GM19238 (cell line): Measurements from ENCODE around the gene MCC.

Source experiments
- DNase-seq: peaks from one replicate; pipeline ENCODE4 v3.0.0; 2011; ENCODE audit warnings: low spot score; ENCODE audit not compliant: insufficient read length

MCC gene

DNA sequence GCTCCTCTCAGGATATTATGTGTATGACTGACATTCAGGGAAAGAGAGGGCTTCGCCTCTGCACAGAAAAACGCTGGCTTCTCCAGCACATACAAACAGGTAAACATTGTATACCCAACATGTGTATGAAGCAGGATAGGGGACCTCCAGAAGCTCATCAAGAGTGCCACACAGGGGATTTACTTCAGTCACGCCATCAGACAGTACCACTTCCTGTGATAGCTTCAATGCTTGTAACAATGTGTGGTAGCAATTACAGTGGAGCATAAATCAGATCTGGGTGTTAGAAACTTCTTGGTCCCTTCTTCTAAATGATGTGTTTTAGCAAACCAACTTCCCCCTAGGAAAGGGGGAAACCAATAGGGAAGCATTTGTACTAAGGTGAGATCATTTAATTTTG is 214.3 kb downstream of the MCC start:
- no peak for DNase-seq

DNA sequence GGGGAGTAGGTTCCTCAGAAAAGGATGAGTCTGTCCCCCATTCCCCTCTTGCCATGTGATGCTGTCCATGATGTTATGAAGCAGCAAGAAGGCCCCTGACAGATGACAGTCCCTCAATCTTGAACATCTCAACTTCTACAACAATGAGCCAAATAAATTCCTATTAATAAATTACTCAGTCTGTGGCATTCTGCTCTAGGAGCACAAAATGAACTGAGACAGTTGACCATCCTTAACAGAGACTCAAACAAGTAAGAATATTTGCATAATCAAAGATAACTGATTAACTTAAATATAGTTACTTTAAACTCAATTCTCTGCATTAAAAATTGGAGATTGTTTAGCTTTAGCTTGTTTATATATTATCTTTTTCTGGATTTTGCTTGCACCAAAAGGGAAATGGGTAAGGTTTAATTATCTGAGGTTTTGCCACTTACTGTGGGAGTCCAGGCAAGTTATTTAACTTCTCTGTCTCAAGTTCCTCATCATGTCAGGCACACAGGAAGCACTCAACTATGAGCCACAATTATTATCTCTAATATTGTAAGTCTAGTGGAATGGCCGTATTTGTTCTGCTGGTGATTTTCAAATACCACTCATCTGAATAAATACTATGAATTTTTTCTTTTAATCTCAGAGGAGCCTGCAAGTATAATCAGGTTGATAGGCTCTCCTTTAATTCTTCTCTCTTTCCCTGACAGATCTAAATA is 216.4 kb downstream of the MCC start:
- no peak for DNase-seq

DNA sequence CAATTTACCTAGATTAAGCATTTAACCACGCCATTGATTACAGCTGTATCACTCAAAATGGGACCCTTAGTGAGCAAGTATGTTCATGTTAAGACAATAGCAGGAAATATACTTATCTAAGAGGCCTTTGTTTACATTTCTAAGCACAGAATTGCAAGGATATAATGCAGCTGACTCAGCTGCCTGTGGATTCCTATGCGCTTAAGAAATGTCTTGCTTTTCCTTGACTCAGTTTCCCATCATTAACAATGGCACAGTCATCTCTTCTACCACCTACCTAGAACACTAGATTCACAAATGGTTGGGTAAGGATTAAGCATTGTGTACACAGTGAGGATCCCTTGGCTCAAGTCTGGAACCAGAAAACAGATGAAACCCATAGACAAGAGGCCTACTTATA is 217.2 kb downstream of the MCC start:
- DNase-seq, result no peak

DNA sequence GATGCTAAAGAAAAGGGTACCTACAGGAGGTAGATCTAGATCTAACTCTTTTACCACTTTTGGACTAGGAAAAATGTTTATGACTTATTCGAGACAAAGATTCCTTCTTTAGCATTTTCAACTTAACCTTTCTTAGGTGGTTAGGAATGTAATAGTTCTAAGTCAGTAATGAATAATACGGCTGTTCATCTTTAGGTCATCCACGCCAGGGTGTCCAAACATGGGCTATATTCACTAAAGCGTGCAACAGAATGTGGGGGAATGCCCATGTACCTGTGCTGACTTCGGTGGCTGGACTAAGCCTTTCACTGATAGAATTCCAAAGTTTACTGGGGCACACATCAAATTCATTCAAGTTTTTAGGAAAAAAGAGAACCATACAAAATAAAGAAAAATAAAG is 218.2 kb downstream of the MCC start:
- DNase-seq, result no peak

DNA sequence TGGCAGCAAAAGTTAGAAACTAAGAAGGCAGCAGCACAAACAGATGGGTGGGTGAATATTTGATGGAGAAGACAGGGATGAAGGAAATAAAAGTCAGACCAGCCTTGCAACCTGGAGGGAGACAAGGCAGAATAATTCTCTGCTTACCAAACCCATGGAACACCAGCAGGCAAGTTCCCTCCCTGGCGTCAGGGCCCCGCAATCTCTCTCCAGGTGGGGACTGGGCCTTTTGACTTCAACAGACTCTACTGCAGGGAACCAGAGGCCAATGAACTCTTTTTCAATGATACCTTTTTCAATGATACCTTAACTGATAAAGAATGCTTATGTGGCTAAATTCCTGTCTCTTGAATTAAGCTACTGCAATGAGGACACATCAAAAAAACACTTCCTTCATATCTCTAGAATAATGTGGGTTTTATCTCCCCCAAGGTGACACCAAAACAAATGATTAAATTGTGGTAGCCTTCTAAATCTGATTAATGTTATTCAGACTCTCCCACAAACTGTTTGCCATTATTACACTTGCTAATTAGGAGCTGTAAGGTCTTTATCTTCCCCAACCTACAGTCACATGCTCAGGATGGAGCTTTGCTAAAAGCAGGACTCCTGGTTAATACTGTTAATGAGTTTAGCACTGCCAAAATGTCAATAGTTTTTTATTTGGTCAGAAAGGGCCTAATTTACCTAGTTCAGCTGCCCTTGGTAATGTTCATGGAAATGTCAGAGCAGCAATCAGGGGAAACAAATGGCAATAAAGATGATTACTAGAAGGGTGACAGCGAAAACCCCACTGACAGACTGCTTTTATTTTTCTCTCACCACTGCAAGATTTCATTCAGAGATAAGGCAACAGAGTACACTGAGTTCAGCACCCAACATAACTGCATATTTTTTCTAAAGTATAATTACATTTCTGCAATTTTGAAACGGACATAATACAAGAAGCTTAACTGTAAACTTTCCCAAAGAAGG is 218.9 kb downstream of the MCC start:
- no peak for DNase-seq

DNA sequence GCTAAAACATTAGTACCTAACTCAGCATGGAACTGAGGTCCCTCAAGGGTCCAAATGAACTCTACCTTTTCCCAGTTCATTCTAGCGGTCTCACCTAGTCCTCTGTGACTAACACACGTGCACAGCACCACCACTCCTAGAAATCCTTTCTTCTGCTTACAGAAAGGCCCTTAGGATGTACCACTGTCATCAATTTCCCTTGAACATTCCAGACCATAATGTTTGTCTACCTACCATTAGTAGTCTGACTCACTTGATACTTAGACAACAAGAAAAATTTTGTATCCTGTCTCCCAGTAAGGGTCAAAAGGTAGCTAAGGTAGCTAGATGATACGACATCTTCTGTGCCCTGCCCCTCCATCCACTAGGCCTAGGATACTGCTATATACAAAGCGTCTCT is 220.0 kb downstream of the MCC start:
- DNase-seq, result no peak

DNA sequence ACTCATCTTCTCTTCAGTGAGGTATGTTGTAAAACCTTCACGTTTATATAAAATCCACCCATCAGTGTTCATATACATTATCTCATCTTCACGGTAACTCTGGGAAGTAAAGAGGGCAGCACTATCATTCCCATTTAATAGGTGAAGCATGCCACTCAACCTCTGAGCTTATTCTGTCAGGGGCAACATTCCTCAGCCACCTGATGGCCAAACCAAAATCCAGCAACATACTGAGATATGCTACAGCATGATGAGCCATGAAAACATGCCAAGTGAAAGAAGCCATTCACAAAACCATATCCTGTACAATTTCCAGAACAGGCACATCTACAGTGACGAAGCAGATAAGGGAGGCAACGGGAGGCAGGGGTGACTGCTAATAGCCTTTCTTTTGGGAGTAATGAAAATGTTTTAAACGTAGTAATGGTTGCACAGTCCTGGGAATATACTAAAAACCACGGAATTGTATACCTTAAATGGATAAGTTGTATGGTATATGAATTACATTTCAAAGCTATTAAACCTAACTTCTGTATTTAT is 220.8 kb downstream of the MCC start:
- no peak for DNase-seq

DNA sequence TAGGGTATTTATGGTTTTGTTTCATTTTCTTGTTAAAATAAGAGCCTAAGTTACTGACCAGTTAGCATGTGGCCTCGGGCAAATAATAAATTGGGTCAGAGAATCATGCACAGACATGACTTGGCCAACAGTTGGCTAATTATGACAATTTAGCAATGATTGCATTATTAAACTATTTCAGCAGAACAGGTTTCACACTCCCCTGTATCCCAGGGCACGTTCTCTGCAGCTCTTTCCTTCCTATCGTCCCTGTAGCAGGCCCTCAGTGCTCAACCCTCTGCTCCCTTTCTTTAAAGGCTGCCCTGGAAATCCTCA is 221.4 kb downstream of the MCC start:
- no peak for DNase-seq

DNA sequence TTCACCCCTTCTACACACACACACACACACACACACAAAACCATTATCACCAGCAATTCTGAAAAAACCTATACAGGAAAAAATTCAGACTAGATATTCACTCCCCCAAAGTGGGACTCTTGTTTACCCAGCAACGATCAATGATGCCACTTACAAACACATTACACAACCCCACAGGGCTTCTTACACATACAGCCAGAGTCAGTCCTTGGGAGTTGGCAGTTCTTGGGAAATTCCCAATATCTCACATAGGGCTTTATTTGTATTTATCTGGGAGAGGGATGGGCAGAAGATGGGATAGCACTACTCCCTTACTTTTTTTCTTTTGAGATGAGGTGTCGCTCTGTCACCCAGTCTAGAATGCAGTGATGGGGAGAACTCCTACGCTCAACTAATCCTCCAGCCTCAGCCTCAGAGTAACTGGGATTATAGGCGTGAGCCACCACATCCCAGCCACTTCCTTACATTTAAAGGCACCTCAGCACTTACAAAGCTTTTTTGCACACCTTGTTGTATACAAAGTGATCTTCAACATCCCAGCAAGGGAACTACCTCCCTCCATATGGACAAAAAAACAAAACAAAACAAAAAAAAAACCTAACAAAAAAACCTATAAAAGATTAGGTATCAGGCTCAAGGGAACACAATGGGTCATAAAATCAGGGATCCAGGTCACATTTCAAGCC is 221.9 kb downstream of the MCC start:
- DNase-seq, result no peak

DNA sequence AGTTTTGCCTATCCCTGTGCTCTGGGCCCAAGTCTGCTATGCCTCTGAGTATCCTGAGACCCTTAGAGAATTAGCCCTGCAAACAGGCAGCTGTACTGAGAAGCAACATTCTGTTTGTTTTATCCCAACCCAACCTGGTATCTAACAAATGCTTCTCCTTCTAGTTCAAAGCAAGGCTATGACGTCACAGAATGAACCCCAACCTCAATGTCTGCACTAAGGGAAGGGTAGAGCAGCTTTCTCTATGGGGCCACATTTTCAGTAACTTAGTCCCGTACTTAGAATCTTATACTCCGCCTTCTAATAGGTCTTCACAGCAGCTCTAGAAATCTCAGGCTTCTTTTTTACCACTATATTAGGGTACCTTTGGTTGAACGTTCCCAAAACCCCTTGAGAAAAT is 223.1 kb downstream of the MCC start:
- DNase-seq, result no peak

DNA sequence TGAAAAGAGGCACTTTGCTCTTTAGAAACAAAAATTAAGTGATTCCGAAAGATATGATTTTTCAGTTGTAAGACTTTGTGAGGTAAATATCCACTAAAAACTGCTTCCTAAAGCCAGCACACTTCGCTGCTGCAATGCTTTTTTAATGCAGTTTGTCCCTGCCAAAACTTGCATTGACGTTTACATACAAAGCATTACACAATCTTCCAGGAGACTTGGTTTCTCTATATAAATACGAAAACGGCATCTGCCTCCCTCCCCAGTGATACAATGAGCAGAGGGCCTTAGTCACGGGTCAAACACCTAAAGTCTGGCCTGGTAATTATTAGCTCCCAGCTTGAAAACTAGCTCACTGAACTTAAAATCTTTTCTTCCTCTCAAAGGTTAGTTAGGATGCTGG is 224.2 kb downstream of the MCC start:
- no peak for DNase-seq

DNA sequence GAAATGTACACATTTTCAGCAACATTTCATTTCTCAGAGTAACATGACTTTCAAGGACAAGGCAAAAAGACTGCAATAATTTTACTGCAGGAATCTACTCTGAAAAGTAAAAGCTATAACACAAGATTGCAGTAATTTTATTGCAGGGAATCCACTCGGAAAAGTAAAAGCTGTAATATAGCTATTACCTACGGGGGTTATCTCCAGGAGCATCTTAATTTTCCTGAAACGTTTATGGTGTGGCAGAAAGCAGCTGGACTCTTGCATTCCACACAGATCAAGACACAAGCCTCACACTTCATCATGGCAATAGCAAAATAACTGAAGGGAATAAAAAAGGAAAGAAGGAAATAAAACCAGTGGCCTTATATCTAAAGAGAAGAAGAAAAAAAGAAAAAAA is 224.7 kb downstream of the MCC start:
- DNase-seq, result no peak

DNA sequence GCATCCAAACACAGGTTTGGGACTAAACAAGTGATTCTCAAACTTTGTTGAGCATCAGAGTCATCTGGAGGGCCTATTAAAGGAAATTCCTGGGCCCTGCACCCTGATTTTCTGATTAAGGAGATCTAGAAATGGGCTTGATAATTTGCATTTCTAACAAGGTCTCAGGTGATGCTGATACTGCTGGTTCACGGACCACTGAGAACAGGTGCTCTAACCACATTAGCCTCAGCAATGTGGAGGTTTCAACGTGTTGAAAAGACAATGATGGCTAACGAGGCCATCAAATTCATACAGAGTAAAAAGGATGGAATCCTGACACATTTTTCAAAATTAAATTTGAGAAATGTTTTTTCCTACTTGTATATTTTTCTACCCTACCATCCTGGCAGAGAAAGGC is 225.6 kb downstream of the MCC start:
- DNase-seq, result no peak

DNA sequence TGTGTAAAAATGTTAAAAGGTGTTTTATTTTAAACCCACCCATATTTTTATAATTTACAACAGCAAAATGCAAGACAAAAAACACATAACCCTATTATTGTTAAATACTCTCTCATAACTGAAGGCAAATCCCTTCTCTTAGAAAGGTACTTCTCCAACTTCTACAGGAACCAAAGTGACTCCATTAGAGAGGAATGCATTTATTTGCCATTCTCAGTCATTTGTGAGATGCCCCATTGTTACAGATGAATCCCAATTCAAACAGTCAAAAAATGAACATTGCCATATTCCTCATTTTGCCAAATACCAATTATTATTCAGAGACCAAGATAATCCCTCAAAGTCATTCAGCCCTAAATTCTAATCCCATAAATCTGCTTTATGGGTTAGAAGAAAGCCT is 229.2 kb downstream of the MCC start:
- DNase-seq, result no peak

DNA sequence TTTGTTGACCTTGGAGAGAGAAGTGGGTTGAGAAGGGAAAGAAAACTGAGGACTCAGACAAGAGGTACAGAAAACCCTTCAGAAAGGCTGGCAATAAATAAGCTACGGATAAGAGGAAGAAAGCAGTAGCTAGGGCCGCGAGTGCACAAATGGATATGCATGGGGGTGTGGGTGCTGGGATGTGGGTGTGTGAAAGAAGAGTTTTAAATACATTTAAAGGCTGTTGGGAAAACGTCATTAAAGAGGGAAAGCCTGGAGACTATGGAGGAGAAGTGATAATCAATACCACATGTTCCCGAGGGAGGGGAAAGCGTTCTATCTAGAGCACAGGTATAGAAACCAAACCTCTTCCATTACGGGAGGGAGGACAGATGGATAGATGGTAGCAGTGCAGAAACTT is 230.7 kb downstream of the MCC start:
- DNase-seq, result no peak

DNA sequence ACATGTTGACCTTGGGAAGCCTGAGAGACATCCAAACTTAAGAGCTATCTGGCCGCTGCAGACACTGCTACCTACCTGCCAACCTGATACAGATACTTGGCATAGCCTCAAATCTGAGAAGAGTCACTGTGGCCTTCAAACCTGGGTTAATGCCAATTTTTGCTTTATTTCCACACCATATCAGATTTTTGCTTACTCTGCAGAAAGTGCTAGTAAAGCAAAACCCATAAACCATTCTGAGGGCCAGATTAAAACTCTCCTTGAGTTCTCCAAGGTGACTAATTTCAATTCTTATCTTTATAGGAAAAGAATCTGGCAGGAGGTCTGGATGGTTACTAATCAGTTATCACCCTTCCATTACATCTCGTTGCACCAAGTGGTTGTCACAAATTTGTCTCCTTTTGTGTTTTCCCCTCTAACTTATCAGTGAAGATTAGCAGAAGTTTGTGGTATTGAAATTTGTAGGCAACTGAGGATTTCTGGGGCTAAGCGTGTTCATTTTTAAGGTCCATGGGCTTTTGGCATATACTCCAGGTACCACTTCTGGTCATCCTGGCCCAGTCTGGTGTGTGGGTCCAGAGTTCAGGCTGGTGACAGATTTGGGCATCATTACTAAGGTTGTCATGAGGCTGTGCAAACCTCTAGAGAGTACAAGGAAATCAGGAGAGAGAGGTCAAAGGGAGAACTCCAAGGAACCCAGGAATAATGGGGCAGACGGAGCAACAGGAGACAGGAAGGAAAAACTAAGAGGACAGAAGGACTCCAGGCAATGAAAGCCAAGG is 231.4 kb downstream of the MCC start:
- no peak for DNase-seq

DNA sequence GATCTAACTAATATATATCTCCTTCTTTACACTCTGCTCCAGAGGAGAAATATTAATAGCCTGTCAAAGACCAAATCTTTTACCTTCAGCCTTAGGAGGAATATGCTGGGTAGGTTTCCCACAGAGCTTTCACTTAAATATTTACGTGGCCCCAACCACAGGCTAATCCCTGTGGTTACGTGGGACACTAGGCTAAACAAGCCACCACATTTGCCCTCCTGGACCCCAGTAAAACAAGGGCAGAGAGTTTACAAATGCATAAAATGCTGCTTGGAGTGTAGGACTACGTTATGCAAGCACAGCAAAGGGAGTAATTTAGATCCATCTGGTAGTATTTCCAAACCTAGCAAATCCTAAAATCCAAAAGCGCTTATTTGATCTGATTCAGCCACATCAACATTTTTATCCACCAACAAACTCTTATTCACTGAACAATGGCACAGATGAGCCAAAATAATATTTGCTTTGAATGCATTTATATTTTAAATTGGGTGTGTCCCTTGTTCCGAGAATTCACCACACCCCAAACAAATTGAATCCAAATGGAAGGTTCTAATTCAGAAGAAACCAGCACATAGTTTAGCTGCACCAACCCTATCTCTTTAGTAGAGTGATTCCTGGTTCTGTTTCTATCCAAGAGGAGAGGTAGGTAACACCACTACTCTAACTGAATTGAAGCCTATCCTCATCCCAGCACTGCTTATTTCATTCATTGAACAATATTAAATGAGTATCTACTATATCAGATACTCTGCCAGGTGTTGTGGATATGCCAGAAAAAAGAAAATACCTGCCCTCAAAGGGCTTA is 232.5 kb downstream of the MCC start:
- DNase-seq, result no peak

DNA sequence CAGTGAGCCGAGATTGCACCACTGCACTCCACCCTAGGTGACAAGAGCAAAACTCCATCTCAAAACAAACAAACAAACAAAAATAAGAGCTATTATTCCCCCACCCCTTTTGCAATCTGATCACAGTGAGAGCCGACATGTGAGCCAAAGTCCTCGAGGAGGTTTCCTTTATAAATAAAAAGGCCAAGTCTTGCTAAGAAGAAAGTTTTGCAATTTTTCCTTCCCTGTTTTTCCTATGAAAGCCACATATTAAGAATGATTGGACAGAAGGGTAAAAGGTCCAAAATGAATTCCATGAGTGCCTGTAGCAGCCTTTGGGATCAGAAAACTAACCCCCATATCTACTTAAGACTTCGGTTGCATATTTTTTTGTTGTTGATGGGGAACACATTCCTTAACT is 233.1 kb downstream of the MCC start:
- DNase-seq, result no peak

DNA sequence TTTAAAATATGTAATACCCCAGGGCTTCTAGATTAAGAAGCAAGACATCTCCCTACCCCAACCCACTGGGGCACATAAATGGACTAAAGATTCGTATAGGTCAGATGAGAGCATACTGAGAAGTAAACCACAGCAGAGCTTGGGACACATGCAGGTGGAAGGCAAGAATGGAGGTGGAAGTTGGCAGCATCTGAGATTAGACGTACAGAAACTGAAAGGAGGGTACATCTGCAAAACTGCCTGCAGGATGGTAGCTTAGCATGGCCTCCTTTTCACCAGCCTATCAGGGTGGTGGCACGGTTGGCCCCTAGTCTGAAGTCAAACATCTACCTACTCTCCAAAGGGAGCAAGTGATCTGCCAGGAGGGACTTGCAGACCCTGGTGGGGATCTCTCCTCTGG is 235.2 kb downstream of the MCC start:
- DNase-seq, result no peak

DNA sequence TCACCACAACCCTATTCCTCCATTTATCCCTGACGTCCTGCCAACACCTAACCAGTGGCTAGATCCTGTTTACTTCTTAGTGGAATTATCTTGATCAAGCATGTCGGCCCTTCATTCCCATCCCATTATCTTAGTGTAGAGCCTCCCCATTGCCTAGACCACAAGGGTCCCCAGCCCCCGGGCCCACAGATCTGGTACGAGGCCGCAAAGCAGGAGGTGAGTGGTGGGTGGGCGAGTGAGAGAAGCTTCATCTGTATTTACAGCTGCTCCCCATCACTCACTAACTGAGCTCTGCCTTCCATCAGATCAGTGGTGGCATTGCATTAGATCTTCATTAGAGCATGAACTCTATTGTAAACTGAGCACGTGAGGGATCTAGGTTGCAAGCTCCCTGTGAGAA is 236.2 kb downstream of the MCC start:
- DNase-seq, result no peak
